Neuronal stem cell (in vitro differentiated cells): ENCODE measurements around the gene NPHS1. TPM values are rescaled to one million over a fixed set of nuclear protein-coding genes. Genes with fewer than 3 reads are reported as not detected.

Source experiments
- small RNA-seq: library from polyadenylated mRNA; stranded (forward); fragments of <200 nt; extraction: miRNeasy Mini kit (QIAGEN cat#:217004); gene quantifications from one replicate; pipeline ENCODE3, GENCODE V24; 2013; ENCODE audit not compliant: insufficient read depth

The NPHS1 gene

Small RNAs within 50 kb of the gene (small RNA-seq; reads per million reads assigned to genes)
- not detected for gene RN7SL402P
